SIG-M5 (cell line): ENCODE measurements around the gene GRK5.
"Not testable (repeated sequence)": the region's sequence is repeated elsewhere in the genome, so short reads cannot be mapped to it uniquely, and the experiment has no call there.

Experiments used
- DNase-seq: peaks from one replicate; lab custom pipeline; 2025; lab: John Stamatoyannopoulos, UW

Gene GRK5

GRCh38 chr10:119250641-119251314 is 43.4 kb downstream of the GRK5 start:
- DNase-seq, result no peak

DNA sequence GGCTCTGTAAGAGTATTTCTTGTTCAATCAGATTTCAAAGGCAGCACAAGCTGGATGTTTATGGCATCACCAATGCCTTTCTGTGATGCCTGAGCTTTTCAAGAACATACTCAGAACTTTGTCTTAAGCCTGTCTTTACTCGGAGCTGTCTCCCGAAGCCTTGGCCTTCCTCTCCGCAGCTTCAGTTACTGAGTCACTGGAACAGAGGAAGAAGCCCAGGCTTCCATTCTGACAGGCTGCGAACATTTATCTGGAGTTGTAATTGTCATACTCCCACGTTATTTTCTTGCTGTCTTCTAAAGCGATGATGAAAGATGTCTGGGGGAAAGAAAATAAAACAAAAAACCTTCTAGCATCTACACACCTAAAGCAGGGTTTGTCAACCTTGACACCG is 43.9 kb downstream of the GRK5 start:
- DNase-seq, result no peak

DNA sequence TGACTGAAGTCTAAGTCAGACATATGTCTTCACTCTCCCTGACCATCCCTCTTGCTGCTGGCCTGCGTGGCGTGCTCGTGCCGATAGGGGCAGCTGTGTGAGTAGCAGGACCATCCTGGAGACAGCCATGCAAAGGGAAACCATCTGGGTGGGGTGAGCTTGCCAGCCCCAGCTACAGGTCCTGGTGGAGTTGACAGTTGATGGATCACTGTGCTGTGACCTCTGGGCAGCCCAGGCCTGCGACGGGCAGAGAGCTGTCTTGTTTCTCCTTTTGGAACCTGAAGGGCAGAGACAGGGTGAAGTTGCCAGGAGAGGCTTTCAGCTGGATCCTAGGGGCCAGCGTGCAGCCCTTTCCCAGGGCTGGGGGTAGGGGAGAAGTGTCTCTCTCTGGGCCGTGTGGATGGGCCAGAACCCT is 44.7 kb downstream of the GRK5 start:
- no peak for DNase-seq

GRCh38 chr10:119252470-119253151 is 45.2 kb downstream of the GRK5 start:
- no peak for DNase-seq

DNA sequence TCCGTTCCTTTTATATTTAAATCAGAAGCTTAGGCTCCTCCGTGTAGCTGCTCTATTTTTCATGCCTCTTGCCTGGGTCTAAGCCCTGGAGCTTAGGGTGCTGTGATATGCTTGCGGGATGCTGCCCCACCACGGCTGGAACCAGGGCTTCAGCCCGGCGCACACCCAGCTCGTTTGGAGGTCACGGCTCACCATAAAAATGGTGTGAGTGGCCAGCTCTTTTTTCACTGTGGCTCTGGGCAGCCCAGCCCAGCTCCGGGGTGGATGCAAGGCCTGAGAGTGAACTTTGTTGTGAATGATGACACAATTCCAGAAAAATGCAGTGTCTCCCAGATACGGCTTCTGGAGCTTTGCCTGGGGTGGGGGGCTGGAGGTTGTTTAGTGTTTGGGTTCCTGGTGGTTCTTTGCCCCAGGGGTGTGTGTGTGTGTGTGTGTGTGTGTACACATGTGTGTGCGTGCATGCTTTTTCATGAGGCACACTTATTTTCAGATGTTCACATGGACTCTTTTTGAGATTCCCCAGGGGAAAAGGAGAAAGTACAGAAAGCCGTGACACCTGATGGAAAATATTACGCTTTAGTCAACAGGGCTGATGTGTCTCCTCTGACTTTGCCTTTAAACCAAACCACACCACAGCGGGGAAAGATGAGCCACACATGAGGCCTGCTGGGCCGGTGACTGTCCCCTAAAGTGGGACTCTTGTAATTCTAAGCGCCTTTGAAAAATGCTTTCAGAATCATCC is 46.2 kb downstream of the GRK5 start:
- DNase-seq, result no peak

DNA sequence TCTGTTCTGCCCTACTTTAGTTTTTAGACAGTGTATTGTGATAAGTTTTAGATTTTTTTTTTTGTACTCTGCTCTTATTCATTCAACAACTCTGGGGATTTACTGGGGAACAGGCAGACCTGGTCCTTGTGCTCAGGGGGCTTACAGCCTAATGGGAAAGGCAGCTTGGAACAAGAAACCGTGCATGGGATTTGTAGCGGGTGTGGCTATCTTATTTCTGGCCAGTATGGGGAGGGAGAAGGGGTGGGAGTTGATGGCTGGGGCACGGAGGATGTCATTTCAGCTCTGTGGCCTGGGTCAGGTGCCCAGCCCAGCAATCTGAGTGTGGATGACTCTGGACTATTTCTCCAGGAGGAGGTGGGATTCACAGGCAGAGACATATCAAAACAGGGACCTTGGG is 47.0 kb downstream of the GRK5 start:
- DNase-seq, result no peak

DNA sequence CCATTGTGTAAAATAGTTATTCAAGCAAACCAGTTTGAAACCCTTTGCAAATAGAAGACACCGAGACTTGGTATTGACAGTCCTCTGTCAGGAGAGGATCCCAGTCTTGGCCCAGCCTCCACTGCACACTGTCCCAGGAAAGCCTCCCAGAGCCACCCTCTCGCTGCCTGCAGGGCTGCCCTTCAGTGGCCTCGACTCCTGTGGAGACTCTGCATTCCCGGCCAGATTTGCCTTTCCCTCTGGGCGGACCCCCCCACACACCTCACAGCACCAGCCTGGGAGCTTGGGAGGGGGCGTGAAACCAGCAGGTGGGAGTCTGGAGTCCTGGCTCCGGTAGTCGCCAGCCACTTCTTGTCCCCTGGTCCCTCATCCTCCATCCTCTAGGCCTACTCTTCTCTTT is 48.7 kb downstream of the GRK5 start:
- no peak for DNase-seq

DNA sequence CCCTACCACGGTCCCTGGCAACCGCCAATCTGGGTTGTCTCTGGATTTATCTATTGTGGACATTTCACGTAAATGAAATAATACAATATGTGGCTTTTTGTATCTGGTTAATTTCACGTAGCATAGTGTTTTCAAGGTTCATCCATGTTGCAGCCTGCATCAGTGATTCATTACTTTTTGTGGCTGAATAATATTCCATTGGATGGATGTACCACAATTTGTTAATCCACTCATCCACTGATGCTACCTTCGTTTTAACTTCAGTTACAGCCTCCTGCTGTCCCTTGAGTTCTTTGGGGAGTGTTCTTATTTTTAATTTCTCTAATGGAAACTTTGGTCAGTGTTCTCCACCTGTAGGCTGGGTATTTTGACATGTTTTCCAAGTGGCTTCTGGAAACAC is 49.5 kb downstream of the GRK5 start:
- no peak for DNase-seq

GRCh38 chr10:119257899-119258419 is 50.6 kb downstream of the GRK5 start:
- no peak for DNase-seq

DNA sequence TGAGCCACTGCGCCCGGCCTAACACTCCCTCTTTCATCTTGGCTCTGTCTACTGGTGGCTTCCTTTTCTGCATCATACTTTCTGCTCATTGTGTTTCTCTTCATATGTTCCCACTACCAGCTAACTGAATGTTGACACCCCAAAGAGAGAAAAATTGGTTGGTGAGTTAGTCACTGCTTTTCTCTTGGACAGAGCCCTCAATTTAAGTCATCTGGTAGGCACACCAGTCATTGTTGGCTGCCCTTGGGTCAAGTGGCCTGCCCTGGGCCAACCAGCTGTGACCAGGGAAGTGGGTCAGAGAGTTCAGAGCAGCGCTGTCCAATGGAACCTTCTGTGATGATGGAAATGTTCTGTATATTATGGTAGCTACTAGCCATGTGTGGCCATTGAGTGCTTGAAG is 52.0 kb downstream of the GRK5 start:
- DNase-seq, result no peak

- DNase-seq, result not testable (repeated sequence)
Observed at GRCh38 chr10:119261016-119261415, 53.6 kb downstream of the GRK5 start.

GRCh38 chr10:119263951-119264617 is 56.7 kb downstream of the GRK5 start:
- DNase-seq, result no peak

DNA sequence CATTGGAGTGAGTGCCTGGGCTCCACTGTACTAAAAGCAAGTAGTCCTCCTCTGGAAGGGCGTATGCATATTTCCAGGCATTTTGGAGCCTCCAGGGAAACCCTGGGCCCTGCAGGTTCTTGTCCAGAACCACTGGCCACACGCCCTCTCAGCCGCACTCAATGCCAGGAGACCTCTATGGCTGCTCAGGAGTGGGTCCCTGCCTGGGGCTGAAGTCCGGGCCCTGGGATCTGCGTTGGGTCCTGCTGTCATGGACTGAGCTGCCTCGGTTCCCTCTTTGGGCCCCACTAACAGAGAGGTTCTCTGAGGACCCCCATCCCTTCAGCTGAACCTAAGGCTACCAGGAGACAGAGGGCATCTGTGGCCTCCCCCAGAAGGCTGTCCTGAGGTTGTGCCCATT is 58.3 kb downstream of the GRK5 start:
- DNase-seq, result no peak

- DNase-seq, result no peak
Observed at GRCh38 chr10:119267384-119267783, 60.0 kb downstream of the GRK5 start.

- no peak for DNase-seq
Observed at GRCh38 chr10:119268428-119268827, 61.1 kb downstream of the GRK5 start.

- no peak for DNase-seq
Observed at GRCh38 chr10:119268871-119269506, 61.6 kb downstream of the GRK5 start.

DNA sequence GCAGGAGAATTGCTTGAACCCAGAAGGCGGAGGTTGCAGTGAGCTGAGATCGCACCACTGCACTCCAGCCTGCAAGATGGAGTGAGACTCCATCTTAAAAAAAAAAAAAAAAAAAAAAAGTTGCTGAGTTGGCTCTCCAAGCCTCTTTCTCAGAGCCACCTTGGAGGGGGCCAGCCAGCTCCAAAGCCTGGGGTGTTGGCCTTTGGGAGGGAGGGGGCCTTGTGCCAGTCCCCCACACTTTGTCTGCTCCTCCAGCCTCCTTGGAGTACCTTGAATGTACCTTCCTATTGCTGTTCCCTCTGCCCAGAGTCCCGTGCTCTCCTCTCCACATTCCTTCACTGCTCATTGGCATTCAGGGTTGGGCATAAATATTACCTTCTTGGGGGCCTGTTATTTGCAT is 62.4 kb downstream of the GRK5 start:
- DNase-seq, result no peak

- DNase-seq, result no peak
Observed at GRCh38 chr10:119270762-119271366, 63.5 kb downstream of the GRK5 start.

- DNase-seq, result not testable (repeated sequence)
Observed at GRCh38 chr10:119272338-119272734, 65.0 kb downstream of the GRK5 start.

GRCh38 chr10:119272736-119273135 is 65.4 kb downstream of the GRK5 start:
- no peak for DNase-seq

- DNase-seq, result no peak
Observed at GRCh38 chr10:119273413-119273812, 66.0 kb downstream of the GRK5 start.
